HG03103 (cell line): Measurements from ENCODE around the gene ARHGAP21.
"Not testable (repeated sequence)": the region's sequence is repeated elsewhere in the genome, so short reads cannot be mapped to it uniquely, and the experiment has no call there.

Source experiments
- ATAC-seq: cut with Tn5 transposase; IDR thresholded peaks from one replicate; pipeline ENCODE4 v1.9.1; 2021; ENCODE audit warnings: low read depth; ENCODE audit not compliant: unreplicated experiment

Gene ARHGAP21

DNA sequence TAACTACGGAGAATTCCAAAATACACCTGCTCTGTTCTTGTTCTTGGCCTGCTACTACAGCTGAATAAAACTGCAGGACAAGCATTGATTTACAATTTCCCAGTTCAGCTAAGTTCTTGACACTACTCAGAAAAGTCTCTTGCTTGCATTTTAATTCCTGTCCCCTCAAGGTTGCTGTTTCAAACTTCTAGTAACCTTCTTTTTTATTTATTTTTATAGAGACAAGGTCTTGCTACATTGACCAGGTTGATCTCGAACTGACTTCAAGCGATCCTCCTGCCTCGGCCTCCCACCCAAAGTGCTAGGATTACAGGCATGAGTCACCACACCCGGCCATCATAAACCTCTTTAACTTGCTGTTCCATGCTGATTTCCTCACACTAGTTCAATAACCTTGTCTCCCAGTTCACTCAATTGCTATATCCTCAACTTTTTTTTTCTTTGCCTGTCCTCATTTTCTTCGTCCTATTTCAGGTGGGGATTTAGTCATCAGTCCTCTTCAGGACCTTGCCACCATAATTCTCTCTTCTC, 79.9 kb downstream of the ARHGAP21 start:
- ATAC-seq = no peak

- peak; percentile 70 for ATAC-seq
These were observed 80.6 kb downstream of the ARHGAP21 start for GRCh38 chr10:24642921-24643678.

DNA sequence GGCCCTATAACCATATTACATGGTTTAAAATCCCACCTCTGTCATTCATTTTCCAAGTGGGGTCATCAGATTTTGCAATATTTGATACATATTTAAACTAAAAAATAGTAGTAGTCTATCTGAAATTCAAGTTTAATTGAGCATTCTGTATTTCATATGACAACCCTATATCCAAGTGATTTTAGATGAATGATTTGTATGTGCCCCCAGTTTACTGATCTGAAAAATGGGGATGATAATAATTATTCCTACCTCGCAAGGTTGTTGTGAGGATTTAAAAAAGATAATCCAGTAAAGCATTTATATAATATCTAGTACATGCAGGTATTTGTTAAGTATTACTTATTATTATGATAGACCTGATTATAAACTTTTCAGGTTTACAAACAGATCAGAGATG, 84.6 kb downstream of the ARHGAP21 start:
- no peak for ATAC-seq

DNA sequence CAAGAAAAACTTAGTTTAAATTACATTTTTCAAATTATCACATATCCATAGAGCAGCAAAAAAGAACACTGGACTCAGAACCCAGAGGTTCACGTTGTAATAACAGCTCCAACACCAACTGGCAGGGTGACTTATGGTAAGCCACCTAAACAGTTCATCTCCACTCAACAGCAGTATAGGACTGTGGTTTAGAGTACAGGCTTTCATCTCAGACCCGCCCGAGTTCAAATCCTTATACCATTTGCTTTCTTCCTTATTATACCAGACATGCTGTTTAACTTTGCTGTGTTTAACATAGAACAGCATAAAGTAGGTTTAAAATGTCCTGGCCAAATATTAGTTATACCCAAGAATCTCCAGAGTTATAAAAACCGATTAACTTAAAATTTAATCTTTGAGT, 97.9 kb downstream of the ARHGAP21 start:
- no peak for ATAC-seq

DNA sequence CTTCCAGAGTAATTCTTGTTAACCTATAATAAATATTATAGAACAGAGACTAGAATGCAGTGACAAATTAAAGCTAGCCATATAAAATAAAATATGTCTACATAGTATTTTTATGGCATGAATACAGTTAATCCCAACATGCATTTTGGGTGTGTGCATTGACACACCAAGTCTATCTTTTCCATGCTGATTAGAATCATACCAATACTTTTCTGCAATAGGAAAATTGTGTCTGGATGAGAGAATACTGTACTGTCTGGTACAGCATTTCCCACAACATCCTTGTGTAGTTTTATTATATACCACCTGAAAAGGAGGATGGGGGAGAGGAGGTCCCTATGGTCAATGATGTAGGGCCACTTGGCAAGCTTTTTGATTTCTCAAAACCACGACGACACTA, 100.3 kb downstream of the ARHGAP21 start:
- no peak for ATAC-seq

DNA sequence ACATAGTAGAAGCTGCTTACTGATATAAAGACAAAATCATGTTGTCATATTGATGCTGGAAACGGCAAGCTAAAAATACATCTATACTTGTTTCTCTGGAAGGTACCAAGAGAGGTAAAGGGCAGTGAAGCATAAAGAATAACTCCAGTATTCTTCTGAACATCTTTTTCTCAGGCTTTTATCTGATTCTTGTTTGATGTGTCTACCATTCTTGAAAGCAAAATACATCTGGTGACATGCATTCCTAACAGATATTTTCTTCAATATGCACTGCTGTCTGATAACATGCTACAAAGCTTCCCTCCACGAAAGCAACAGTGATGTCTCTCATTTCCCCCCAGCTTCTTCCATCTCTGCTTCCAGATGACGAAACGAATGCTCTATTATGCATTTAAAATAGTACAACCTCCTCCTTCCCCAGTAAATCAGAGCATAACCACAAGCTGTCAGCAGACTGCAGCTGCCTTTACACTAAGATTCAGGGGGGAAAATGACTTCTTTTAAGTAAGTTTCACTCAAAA, 100.8 kb downstream of the ARHGAP21 start:
- ATAC-seq = no peak

- not testable (repeated sequence) for ATAC-seq
These were observed 102.5 kb downstream of the ARHGAP21 start for GRCh38 chr10:24621035-24621795.

DNA sequence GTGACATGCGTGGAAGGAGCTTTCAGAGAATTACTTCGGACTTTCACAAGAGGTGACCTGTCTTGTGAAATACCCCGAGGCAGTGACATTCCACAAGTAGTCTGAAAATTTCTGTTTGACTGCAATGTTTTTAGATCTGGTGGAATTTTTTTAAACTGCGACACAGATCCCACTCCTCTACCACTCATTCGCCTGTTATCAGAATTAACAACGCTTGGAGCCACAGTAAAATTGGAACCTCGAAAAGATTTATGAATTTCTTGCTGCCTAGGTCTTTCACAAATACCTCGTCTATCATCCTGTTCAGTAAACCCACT, 103.7 kb downstream of the ARHGAP21 start:
- ATAC-seq = not testable (repeated sequence)

DNA sequence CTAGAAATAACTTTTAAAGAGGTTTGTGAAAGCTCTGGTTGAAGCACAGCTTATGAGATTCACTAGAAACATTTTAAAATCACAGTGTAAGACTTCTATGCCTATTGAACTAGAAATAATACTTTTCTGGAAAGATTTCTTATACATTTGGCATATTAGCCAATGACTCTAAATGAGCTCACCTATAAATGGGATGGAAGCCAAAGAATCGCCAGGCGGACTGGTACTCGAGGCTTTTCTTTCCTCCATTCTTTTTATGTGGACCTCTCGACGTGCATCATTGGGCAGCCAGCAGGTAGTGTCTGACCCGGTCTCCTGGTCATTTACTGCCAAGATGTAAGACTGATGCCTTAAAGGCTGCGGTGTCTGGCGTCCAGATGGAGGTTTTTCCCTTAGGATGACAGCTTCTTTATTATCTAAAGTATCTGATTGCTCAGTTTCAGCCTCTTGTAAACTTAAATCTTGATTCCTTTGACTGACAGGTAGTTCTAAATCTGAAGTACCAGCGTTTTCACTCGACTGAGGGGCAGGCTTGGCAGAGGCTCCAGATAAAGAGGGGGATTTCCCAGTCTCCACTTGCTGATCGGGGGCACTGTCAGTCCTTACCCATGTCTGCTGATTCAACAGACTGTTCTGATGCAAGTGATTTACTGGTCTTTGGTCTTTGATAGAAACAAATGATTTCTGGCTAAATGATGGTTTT, 104.2 kb downstream of the ARHGAP21 start:
- ATAC-seq = not testable (repeated sequence)

DNA sequence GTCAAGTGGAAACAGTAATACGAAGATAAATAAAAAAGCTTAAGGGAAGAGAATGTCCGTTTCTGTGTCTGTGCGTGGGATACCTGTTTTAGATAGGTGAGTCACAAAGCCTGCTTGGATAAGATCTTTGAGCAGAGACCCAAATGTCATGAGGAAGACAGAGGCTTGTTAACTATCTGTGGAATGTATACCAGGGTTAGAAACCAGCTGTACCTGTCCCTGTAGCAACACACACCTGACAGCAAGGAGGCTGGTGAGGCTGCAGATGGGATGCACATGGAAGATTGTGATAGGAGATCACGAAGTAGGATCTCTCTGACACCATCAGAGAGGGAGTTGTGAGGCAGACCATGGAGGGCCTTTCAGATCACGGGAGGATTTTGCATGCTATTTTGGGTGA, 105.3 kb downstream of the ARHGAP21 start:
- no peak for ATAC-seq

- ATAC-seq = no peak
These were observed 105.8 kb downstream of the ARHGAP21 start for GRCh38 chr10:24617771-24618396.

GRCh38 chr10:24616536-24616935, 107.2 kb downstream of the ARHGAP21 start:
- ATAC-seq = no peak

- no peak for ATAC-seq
These were observed 117.7 kb downstream of the ARHGAP21 start for GRCh38 chr10:24606021-24606420.

- ATAC-seq = no peak
These were observed 118.5 kb downstream of the ARHGAP21 start for GRCh38 chr10:24605141-24605540.

- ATAC-seq = no peak
These were observed 120.4 kb downstream of the ARHGAP21 start for GRCh38 chr10:24603333-24603732.

GRCh38 chr10:24597961-24598360, 125.7 kb downstream of the ARHGAP21 start:
- no peak for ATAC-seq

DNA sequence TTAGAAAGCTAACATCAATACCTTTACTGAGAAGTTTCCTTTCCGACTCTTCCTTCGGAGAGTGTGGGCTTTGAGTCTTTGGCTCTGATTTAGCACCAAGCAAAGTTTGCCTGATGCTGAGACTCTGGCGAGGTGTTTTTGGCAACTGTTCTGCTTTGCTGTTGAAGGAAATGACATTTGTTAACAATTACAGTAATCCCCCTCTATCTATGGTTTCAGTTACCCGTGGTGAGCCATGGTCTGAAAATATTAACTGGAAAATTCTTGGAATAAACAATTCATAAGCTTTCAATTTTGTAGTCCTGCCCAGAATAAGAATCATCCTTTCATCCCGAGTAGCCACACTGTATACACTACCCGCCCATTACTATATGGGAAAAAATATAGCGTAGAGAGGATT, 126.3 kb downstream of the ARHGAP21 start:
- ATAC-seq = no peak

GRCh38 chr10:24596217-24596930, 127.3 kb downstream of the ARHGAP21 start:
- no peak for ATAC-seq

GRCh38 chr10:24590697-24591457, 132.8 kb downstream of the ARHGAP21 start:
- no peak for ATAC-seq
